ENCODE data around the gene SULT6B1.

GRCh38 chr2:37215250-37215649, 26.8 kb upstream of the SULT6B1 start:
- TF ChIP-seq CTCF (conservative IDR thresholded peaks at IDR 0.05; ENCODE audit: low read length) (no peak), EZH2phosphoT487 (IDR thresholded peaks at IDR 0.05; ENCODE audit: borderline replicate concordance) (no peak)

Data from Loucy (cell line).